HG03066 (cell line): ENCODE data around the gene PRKACB.

Experiments
- ATAC-seq: cut with Tn5 transposase; IDR thresholded peaks from one replicate; pipeline ENCODE4 v1.9.1; 2021; ENCODE audit warnings: low read depth; ENCODE audit not compliant: unreplicated experiment

PRKACB gene

GRCh38 chr1:84143796-84144565 lies at the start of gene PRKACB:
Gene PRKACB (plus strand): TSS chr1:84144271. CDS start chr1:84144362, 91 bp downstream.
- ATAC-seq, result peak; percentile 86

- no peak for ATAC-seq
Measured at GRCh38 chr1:84095308-84095707, 48.8 kb upstream of the PRKACB start.

GRCh38 chr1:84096176-84096575 lies 47.9 kb upstream of the PRKACB start:
- ATAC-seq, result no peak

- ATAC-seq, result no peak
Measured at GRCh38 chr1:84101204-84101603, 42.9 kb upstream of the PRKACB start.

GRCh38 chr1:84103197-84103992 lies 40.7 kb upstream of the PRKACB start:
- peak; percentile 66 for ATAC-seq

- peak; percentile 61 for ATAC-seq
Measured at GRCh38 chr1:84107538-84107937, 36.5 kb upstream of the PRKACB start.

GRCh38 chr1:84107955-84108354 lies 36.1 kb upstream of the PRKACB start:
- ATAC-seq, result no peak

GRCh38 chr1:84108900-84109578 lies 35.0 kb upstream of the PRKACB start:
- no peak for ATAC-seq

GRCh38 chr1:84110629-84111028 lies 33.4 kb upstream of the PRKACB start:
- ATAC-seq, result no peak

- ATAC-seq, result no peak
Measured at GRCh38 chr1:84116558-84116957, 27.5 kb upstream of the PRKACB start.

- ATAC-seq, result no peak
Measured at GRCh38 chr1:84117868-84118267, 26.2 kb upstream of the PRKACB start.

- no peak for ATAC-seq
Measured at GRCh38 chr1:84121360-84121759, 22.7 kb upstream of the PRKACB start.

GRCh38 chr1:84122780-84123382 lies 21.2 kb upstream of the PRKACB start:
- no peak for ATAC-seq

GRCh38 chr1:84133479-84133878 lies 10.6 kb upstream of the PRKACB start:
- no peak for ATAC-seq

GRCh38 chr1:84135341-84135740 lies 8.7 kb upstream of the PRKACB start:
- ATAC-seq, result no peak

GRCh38 chr1:84141182-84142003 lies 2.7 kb upstream of the PRKACB start:
- no peak for ATAC-seq

GRCh38 chr1:84145068-84145467 lies 997 bp downstream of the PRKACB start:
- no peak for ATAC-seq

- no peak for ATAC-seq
Measured at GRCh38 chr1:84146411-84147032, 2.5 kb downstream of the PRKACB start.

- no peak for ATAC-seq
Measured at GRCh38 chr1:84148758-84149157, 4.7 kb downstream of the PRKACB start.

- peak; percentile 71 for ATAC-seq
Measured at GRCh38 chr1:84152649-84153056, 8.6 kb downstream of the PRKACB start.
